Renal cortical epithelial cell (primary cell): ENCODE results near the gene HNRNPM. TPM values are rescaled to one million over a fixed set of nuclear protein-coding genes. Genes with fewer than 3 reads are reported as not detected.
"Not testable (repeated sequence)": the region's sequence is repeated elsewhere in the genome, so short reads cannot be mapped to it uniquely, and the experiment has no call there.

ENCODE experiments used
- DNase-seq: peaks from one replicate; pipeline ENCODE4 v3.0.0-alpha.2; 2011; ENCODE audit warnings: low read depth
- total RNA-seq: library from RNA; depleted of rRNA; stranded (reverse); fragments of >200 nt; gene quantifications from 2 replicates; pipeline ENCODE4 v1.2.3, GENCODE V29; 2014

Gene HNRNPM
- total RNA-seq, result 35.8 and 98.8 TPM in 2 replicates

- peak; percentile 88 for DNase-seq
Measured at GRCh38 chr19:8444677-8445487, at the start of gene HNRNPM. HNRNPM (plus strand) TSS chr19:8444975; CDS start chr19:8444999, 24 bp downstream.

GRCh38 chr19:8395621-8396082 lies 49.1 kb upstream of the HNRNPM start:
- DNase-seq, result no peak

- DNase-seq, result no peak
Measured at GRCh38 chr19:8396185-8396562, 48.6 kb upstream of the HNRNPM start.

GRCh38 chr19:8396563-8397203 lies 48.1 kb upstream of the HNRNPM start:
- no peak for DNase-seq

- DNase-seq, result no peak
Measured at GRCh38 chr19:8397271-8397670, 47.5 kb upstream of the HNRNPM start.

- no peak for DNase-seq
Measured at GRCh38 chr19:8397746-8398310, 46.9 kb upstream of the HNRNPM start.

- DNase-seq, result peak; percentile 38
Measured at GRCh38 chr19:8398311-8398771, 46.4 kb upstream of the HNRNPM start.

GRCh38 chr19:8399681-8400188 lies 45.0 kb upstream of the HNRNPM start:
- DNase-seq, result no peak

- no peak for DNase-seq
Measured at GRCh38 chr19:8401981-8402411, 42.8 kb upstream of the HNRNPM start.

GRCh38 chr19:8403098-8403819 lies 41.5 kb upstream of the HNRNPM start:
- no peak for DNase-seq

- DNase-seq, result no peak
Measured at GRCh38 chr19:8403820-8404109, 41.0 kb upstream of the HNRNPM start.

- no peak for DNase-seq
Measured at GRCh38 chr19:8404391-8405151, 40.2 kb upstream of the HNRNPM start.

GRCh38 chr19:8410718-8411117 lies 34.1 kb upstream of the HNRNPM start:
- not testable (repeated sequence) for DNase-seq

- peak; percentile 89 for DNase-seq
Measured at GRCh38 chr19:8412783-8413628, 31.8 kb upstream of the HNRNPM start, which contains the start of gene MARCHF2. MARCHF2 (plus strand) TSS chr19:8413305; CDS start chr19:8421841, 8,536 bp downstream.

GRCh38 chr19:8413629-8413995 lies 31.2 kb upstream of the HNRNPM start:
- DNase-seq, result no peak

- no peak for DNase-seq
Measured at GRCh38 chr19:8416796-8417195, 28.0 kb upstream of the HNRNPM start.

- DNase-seq, result no peak
Measured at GRCh38 chr19:8421484-8422461, 23.0 kb upstream of the HNRNPM start.

GRCh38 chr19:8423817-8424223 lies 21.0 kb upstream of the HNRNPM start:
- peak; percentile 97 for DNase-seq

GRCh38 chr19:8425331-8425730 lies 19.4 kb upstream of the HNRNPM start:
- not testable (repeated sequence) for DNase-seq
